HG02642 (cell line): ENCODE results near the gene HOXC13.

Experiments
- ATAC-seq: cut with Tn5 transposase; IDR thresholded peaks from one replicate; pipeline ENCODE4 v1.9.1; 2021; ENCODE audit warnings: mild to moderate bottlenecking; ENCODE audit not compliant: unreplicated experiment, poor library complexity

HOXC13 gene

GRCh38 chr12:53953831-53954693, 15.4 kb downstream of the HOXC13 start:
- ATAC-seq = no peak

- no peak for ATAC-seq
These were observed 16.0 kb downstream of the HOXC13 start, which contains the start of gene HOXC12 for GRCh38 chr12:53954694-53955035. HOXC12 (plus strand) TSS chr12:53954903; CDS start chr12:53954930, 27 bp downstream.

DNA sequence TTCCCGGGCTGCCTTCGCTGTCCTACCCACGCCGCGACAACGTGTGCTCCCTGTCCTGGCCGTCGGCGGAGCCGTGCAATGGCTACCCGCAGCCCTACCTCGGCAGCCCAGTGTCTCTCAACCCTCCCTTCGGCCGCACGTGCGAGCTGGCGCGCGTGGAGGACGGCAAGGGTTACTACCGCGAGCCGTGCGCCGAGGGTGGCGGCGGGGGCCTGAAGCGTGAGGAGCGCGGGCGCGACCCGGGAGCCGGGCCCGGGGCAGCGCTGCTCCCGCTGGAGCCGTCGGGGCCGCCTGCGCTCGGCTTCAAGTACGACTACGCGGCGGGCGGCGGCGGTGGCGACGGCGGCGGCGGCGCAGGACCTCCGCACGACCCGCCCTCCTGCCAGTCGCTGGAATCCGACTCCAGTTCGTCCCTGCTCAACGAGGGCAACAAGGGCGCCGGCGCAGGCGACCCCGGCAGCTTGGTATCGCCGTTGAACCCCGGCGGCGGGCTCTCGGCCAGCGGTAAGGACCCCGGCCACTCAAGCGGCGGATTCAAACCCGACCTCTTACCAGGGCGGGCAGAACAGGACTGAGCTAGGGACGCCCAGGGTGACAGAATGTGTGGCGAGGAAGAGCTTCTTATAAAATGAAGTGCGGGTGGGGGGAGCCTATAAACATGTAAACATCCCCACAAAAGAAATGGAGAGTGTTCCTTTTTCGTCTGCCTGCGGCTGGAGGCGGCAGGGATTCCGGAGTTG, 16.6 kb downstream of the HOXC13 start:
- no peak for ATAC-seq

DNA sequence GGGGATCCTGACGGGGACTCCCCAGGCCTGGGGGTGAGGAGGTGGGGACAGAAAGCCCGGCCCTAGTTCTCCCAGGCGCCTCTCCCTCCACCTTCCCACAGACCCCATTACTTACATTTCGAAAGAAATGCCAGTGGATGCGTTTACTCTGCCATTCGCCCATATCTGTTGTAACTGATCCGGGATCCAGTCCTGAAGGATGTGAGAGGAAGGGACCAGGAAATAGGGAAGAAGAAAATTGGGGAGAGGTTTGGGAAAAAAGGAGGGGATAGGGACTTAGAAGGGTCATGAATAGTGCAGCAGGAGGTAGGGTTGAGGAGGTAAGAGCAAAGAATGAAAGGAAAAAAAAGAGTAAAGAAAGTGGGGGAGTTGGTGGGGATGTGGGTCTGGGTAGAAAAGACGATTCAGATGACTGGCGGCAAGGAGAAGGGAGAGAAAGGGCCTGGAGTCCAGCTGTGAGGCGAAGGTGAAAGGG, 17.2 kb downstream of the HOXC13 start:
- ATAC-seq = no peak

DNA sequence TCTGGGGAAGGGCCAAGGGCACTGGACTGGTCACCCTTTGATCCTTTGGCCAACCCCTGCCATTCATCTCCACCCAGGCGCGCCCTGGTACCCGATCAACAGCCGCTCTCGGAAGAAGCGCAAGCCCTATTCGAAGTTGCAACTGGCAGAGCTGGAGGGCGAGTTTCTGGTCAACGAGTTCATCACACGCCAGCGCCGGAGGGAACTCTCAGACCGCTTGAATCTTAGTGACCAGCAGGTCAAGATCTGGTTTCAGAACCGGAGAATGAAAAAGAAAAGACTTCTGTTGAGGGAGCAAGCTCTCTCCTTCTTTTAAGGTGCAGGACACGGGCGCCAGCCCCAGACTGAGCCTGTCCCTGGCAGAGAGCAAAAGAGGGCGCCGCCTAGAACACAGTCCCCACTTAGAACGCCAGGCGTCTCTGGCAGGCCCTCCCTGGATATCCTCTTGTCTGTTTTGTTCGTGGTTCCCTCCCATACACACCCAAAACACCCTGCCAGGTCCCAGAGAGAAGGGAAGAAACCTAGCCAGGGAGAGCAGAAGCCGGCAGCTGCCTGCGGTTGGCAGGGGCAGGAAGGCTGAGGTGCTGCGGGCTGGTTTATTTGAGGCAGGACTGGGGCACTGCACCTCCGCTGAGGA, 17.7 kb downstream of the HOXC13 start:
- ATAC-seq = no peak

DNA sequence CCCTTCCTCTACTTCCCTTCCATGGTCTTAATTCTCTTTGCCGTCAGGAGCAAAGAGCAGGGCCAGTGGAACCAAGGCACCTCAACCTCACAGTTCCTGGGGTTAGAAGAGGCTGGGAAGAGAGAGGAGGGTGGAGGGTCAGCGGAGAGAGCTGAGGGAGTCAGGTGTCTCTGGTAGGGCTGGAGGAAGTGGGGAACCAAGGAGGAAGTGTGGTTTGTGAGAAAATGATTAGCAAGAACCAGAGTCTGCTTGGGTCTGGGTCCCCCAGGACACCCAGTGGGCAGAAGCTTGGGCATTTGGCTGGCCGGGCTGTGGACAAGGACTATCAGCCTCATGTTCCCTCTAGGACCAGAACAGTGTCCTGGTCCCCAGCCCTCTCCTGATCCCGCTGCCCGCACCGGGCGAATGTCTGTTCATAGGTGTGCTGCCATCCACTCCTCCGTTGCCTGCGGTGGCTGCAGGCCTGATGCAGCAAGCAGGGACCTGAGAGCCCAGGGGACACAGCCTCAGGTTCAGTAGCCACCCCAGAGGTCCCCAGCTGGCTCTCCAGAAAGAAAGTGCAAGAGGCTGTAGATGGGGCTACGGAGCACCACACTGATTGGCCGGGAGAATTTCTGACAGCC, 18.4 kb downstream of the HOXC13 start:
- ATAC-seq = no peak

- ATAC-seq = no peak
These were observed 19.5 kb downstream of the HOXC13 start for GRCh38 chr12:53958128-53958527.

- ATAC-seq = no peak
These were observed 20.7 kb downstream of the HOXC13 start for GRCh38 chr12:53959314-53959713.

DNA sequence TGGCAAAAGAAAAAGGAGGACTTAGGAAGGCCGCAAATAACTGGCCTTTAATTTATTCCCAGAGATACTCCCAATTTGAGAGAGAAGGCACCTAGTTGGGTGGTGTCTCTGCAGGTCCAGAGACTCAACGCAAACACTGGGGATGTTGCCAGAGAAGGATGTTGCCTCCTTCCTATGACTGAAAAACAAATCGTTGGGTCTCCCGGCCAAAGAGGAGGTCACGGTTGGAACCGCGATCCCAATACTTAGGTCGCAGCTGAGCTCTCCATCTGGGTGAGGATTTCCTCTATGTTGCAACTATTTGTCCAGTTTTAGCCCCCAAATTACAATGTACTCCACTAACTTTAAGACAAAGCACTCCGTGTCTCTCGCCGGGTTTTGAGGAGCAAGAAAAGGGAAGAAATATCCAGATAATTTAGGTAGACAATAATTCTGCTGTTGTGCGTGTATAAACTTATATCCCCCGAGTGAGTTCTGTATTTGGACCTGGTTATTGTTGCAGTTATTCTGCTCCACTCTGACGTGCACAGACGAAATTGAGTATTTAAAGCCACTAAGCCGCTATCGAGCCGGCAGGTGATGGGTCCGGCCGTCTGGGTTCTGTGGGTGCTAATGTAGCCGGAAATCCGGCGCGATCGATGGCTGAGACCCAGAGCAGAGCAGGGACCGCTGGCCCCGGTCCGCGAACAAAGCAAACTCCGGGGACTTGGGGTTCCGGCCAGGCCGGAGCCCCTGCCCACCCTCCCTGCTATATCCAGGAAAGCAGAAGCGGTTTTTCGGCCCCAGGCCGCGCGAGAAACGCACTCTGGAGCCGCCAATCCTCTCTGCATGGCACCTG, 21.8 kb downstream of the HOXC13 start:
- no peak for ATAC-seq

GRCh38 chr12:53961025-53961761, 22.6 kb downstream of the HOXC13 start:
- no peak for ATAC-seq

DNA sequence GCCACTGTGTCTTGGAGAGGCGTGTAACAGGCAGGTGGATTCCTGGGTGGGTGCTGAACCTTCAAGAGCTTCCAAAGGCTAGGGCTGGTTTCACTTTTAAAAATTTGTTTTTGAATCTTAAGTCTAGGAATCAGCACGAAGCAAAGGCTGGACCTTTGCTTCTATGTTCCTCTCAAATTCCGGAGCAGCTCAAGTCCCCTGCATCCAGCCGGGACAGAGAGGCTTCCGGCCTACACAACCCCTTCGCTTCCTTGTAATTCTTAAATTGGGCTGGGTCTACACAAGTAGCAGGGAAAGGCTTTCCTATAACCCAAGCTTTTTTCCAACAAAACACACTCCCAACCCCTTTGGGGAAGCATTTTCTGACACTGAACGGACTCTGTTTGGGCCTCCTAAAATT, 24.4 kb downstream of the HOXC13 start:
- no peak for ATAC-seq

DNA sequence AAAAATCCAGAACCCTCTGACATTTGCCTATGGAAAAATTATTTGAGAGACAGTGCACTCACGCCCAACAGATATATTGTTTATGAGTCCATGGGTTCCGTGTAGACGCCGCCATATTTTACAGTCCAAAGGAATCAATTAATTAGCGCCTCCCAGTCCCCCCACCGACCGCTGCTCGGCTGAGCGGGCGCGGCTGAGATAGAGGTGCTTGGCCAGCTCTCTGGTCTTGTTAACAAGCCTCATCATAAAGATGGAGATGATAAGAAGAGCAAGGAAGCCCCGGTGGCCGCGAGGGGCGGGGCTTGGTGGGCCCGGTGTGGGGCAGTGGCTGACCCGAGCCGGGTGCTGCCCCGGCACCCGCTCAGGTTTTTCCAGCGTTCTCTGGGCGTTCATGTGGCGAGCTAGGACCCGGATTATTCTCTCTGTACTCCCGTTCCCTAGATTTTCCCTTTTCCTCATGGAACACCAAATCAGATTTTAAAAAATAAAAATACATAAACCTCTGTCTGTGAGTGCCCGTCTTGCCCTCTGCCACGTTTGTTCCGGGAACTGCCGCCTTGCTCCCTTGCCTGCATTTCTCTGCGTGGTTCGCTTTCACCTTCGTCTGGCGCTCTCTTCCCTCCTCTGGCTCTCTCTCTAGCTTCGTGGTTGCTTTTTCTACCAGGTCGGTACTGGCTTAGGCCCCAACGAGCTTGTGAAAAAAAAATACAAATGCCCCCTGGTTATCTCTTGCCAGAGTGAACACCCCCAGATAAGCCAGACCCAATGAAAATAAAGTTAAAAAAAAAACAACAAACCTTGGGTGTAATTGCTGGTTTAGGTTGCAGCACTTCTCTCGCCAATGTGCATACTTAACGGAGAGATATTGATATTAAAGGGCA, 25.0 kb downstream of the HOXC13 start:
- ATAC-seq = no peak

- no peak for ATAC-seq
These were observed 25.7 kb downstream of the HOXC13 start for GRCh38 chr12:53964315-53964713.

DNA sequence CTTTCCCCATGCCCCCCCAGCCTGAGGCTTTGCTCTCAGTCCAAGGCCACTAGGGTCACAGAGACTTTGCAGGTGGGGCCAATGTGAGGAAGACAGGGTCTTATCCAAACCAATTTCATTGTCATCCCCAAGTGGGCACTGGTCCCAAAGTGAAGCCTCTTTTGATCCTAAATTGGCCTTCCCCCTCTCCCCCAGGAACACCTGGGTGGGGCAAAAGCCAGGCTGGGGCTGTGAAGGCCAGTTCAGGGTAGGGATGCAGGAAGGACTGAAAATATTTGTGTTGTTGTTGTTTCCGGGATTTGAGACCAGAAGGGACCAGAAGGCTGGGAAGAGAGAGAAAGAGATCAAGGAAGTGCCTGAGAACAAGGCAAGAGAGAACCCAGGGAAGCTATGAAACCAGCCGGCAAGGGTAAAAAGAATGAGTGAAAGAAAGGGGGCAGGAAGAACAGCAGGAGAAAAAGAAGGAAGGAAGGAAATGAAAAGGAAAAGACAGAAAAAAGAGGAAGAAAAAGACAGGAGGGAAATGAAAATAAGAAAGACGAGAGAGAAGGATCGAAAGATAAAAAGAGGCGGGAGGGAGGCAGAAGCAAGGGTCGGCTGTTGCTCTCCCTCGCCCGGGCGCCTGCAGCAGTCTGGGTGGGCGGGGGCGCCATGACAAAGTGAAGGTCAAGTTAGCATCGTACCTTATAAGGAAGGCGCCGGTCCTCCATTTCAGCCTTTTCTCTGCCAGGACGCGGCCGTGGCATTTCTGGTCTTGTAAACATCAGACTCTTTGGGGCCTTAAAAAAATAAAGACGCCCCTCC, 26.9 kb downstream of the HOXC13 start:
- ATAC-seq = no peak

DNA sequence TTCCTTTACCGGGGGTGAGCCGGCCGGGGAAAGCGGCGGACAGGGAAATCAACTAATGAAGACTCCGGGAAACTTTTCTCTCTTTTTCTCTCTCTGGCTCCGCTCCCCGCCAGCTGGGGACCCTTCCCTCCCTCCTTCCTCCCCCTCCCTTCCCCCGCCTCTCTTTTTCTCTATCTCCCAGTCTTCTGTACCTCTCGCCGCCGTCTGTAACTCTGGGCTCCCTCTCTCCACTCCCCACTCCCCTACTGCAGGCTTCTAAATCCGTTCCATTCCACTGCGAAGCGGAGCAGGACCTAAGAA, 27.4 kb downstream of the HOXC13 start:
- no peak for ATAC-seq

- ATAC-seq = no peak
These were observed 27.9 kb downstream of the HOXC13 start for GRCh38 chr12:53966385-53967133.

- no peak for ATAC-seq
These were observed 28.8 kb downstream of the HOXC13 start for GRCh38 chr12:53967421-53967925.
